ENCODE results near the gene CELSR1.

- no peak for TF ChIP-seq CTCF (IDR thresholded peaks at IDR 0.05)
- TF ChIP-seq POLR2A (IDR thresholded peaks at IDR 0.05): no peak
- TF ChIP-seq POLR2AphosphoS5 (IDR thresholded peaks at IDR 0.05): no peak
Observed at GRCh38 chr22:46422896-46423295, 114.5 kb downstream of the CELSR1 start.
